ENCODE measurements around the gene PTPN1.

PTPN1 gene

GRCh38 chr20:50482396-50482981 lies 27.7 kb upstream of the PTPN1 start:
- DNase-seq: no peak

GRCh38 chr20:50484271-50484976 lies 25.8 kb upstream of the PTPN1 start:
- no peak for DNase-seq

- DNase-seq: no peak
Measured at GRCh38 chr20:50487397-50487796, 22.8 kb upstream of the PTPN1 start.

DNA sequence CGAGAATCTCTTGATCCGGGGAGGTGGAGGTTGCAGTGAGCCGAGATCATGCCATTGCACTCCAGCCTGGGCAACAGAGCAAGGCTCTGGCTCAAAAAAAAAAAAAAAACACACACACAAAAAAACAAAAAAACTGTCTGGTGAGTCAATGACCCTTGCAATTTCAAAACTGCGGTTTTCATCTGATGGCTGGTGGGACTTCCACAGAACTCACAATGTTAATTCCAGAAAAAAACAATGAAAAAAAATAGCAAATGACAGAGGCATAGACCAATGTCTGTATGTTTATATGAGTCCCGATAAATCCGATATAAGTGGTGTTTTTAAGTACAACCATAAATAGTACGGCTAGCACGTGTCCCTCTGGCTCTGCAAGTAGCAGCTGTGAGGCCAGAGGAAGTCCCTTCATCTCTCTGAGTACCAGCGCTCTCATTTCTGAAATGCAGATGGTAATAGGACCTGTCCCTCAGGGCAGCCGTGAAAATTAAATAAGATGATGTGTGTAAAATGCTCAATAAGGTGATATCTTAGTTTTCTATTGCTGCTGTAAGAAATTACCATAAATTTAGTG lies 21.9 kb upstream of the PTPN1 start:
- DNase-seq: no peak

- no peak for DNase-seq
Measured at GRCh38 chr20:50491168-50491567, 19.0 kb upstream of the PTPN1 start.

- no peak for DNase-seq
Measured at GRCh38 chr20:50491926-50492634, 18.1 kb upstream of the PTPN1 start.

DNA sequence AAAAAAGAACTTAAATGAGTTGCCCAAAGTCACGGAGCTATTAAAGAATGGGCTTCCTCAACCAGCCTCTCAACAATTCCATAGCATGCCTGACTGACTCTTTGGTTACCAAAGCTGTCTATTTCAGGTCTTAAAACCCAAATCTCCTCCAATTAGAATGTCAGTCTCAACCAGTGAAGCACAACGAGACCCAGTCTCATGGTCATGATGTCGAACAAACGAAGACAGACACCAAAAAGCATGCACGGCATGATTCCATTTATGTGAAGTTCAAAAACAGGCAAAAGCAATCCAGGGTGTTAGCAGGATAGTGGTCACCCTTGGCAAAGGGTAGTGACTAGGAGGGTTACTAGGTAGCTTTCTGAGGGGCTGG lies 16.3 kb upstream of the PTPN1 start:
- no peak for DNase-seq

- no peak for DNase-seq
Measured at GRCh38 chr20:50494428-50494827, 15.8 kb upstream of the PTPN1 start.

- DNase-seq: peak; percentile 29
Measured at GRCh38 chr20:50496773-50497385, 13.3 kb upstream of the PTPN1 start.

GRCh38 chr20:50498071-50498776 lies 12.0 kb upstream of the PTPN1 start:
- DNase-seq: no peak

DNA sequence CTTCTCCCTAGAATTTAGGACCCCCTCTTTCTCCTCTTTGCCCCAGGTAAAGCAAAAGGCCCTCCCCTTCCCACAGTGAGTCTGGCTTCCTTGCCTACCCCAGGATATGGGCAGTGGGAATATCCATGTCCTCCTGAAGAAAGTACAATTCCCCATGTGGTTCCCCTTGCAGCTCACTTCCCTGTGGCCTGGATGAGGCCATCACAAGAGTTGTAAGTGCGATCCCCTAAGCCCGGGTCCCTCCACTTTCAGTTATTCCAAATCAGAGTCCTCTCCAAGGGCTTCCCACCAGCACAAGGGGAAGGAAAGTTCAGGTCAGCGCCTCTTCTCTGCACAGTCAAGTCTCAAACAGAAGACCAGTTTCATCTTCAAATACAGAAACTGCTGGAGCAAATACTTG lies 10.2 kb upstream of the PTPN1 start:
- peak; percentile 32 for DNase-seq

DNA sequence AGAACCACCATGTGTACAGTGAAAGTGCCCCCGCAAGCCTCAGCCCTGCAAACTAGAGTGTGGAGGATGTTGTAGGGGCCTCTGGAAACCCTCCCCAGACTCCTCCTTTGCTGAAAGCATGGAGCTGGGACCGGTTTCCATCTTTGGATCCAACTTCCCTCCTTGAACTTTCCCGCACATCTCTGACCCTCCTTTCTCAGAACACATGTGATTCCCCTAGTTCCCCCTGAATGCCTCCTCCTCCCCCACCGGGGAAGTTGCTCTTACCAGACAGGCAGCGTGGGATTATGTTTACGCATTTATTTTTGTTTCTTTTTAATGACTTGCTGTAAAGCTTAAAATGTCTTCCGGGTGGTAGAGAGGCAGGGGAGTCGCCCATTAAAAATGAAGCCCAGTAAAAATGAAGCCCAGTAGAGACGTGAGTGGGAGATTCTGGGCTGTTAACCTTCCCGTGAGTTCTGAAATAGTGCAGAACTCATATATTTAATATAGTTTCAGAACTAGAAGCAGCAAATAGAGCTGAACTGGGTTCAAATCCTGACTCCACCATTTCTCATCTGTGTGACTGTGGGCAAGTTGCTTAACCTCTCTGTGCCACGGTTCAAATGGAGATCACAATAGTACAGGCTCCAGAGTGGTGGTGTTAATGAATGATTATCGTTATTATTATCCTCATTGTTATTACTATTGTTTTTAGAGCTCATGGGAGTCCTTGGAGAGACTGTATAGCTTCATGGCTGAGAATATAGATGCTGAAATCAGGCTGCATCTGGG lies 8.0 kb upstream of the PTPN1 start:
- no peak for DNase-seq

GRCh38 chr20:50504231-50504823 lies 5.9 kb upstream of the PTPN1 start:
- no peak for DNase-seq

DNA sequence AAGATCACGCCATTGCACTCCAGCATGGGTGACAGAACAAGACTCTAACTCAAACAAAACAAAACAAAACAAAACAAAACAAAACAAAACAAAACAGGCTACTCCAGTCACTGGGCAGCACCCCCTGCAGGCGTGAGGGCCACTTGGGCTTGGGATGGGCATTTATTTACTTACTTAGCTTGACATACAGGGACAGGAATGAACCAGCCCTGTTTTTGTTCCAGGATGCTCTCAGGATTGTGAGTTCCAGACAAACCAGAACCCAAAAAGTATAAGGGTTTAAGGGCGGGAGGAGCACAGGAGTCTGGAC lies 4.0 kb upstream of the PTPN1 start:
- no peak for DNase-seq

DNA sequence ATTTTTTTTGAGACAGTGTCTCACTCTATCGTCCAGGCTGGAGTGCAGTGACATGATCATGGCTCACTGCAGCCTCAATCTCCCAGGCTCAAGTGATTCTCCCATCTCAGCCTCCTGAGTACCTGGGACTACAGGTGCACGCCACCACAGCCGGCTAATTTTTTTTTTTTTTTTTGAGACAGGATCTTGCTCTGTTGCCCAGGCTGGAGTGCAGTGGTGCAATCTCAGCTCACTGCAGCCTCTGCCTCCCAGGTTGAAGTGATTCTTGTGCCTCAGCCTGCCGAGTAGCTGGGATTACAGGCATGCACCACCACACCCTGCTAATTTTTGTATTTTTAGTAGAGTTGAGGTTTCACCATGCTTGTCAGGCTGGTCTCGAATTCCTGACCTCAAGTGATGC lies 2.4 kb upstream of the PTPN1 start:
- peak; percentile 12 for DNase-seq

GRCh38 chr20:50508171-50508755 lies 1.9 kb upstream of the PTPN1 start:
- DNase-seq: peak; percentile 32

DNA sequence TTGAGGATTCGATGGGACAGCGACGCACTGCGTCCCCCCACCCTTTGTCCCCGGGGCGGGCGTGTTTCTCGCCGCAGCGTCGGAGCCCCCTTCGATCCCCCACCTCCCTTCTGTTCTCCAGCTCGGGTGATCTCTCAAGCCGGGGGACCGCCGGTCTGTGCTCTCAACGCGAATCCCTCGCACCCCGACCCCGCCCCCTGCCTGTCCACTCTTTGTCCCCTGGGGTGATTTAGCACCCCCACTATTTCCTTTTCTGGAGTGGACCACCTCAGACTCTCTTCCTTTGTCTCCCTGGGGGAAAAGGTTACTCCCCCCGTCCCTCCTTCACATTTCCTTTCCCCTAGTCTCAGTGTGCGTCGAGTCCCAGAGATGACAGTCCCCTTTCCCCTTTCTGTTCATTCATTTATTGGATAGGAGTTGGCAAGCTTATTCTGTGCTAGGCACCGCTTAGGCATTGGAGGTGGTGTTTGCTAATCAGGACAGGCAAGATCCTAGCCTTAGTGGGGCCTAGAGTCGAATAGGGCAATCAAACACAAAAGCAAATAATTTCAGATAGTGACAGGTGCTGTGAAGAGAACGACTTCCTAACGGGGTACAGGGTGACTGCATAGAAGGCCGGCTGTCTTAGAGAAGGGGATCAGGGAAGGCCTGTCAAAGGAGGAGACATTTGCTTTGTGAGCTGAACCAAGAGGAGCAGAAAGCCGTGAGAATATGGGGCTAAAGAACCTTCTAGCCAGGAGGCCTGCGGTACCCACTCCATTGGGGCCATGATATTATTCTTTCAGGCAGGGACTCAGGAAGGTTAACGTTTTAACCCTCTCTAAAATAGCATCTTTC lies 741 bp downstream of the PTPN1 start:
- peak; percentile 63 for DNase-seq

DNA sequence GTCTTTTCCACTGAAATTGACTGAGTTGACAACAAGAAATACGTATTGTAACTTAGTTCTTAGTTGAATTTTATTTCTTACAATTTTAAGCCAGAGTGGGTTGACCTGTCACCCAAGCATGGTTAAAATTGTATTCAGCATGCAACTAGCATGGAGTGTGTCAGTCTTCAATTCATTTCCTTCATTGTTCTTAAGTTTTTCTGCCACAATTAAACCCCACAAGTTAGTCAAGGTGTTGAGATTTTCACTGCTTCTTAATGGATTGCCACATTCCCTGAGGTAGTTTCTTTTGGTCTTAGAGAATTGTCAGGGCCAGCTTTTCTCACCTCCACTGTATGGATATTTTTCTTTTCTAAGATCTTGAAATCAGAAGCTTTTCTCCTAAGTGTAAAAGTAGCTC lies 2.1 kb downstream of the PTPN1 start:
- no peak for DNase-seq

DNA sequence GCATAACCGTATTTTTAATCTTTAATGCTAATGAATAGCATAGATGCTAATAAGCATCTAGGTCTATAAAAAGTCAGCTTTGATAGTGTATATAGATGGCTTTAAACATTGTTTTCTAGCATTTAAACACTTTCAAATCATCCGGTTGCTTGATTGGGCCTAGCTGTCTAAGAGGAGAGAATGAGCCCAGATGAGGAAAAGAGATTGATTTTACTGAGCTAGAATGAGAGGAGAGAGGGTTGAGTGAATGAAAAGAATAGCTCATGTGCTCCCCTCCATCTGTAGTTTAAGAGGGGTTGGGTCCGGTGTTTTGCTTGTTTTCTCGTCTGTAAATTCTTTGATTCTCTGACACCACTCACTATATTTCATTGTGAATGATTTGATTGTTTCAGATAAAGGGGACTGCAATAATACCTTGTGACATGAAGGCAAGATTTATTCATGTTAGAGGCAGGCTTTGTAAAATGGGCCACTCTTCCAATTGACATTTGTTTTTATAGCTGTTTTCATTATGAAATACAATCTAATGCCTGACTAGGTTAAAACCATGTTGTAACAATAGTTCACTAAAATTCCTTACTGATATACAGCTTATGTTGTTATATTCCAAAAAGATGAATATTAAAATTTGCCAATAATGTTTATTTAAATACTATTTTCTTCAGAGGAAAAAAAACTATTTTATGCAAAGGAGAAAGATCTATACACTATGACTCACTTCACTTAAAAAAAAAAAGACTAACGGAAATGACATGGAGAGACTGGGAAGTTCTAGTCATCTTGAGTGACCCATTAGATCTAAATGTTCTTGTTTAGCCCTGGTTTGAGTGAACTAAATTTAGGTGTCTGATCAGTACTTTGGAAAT lies 3.2 kb downstream of the PTPN1 start:
- no peak for DNase-seq

GRCh38 chr20:50514035-50514337 lies 3.8 kb downstream of the PTPN1 start:
- DNase-seq: no peak
